SU-DHL-6 (cell line): ENCODE measurements around the gene CEP350.

ENCODE experiments used
- EZH2phosphoT487 ChIP-seq: fragments of 200-600 bp; sonication (generic), shearing (Covaris generic); conservative IDR thresholded peaks from 2 replicates; pipeline ENCODE4 v1.6.1; 2018; ENCODE audit warnings: mild to moderate bottlenecking, antibody characterized with exemption, low read length, moderate library complexity, mixed read lengths
- TF ChIP-seq, protein P1 (sequence below): fragments of 200-600 bp; sonication (generic); IDR thresholded peaks from one replicate; pipeline ENCODE4 v1.5.1; 2017; ENCODE audit warnings: antibody characterized with exemption, mild to moderate bottlenecking, low read length, moderate library complexity; ENCODE audit not compliant: insufficient read depth, poor library complexity, severe bottlenecking

DNA sequence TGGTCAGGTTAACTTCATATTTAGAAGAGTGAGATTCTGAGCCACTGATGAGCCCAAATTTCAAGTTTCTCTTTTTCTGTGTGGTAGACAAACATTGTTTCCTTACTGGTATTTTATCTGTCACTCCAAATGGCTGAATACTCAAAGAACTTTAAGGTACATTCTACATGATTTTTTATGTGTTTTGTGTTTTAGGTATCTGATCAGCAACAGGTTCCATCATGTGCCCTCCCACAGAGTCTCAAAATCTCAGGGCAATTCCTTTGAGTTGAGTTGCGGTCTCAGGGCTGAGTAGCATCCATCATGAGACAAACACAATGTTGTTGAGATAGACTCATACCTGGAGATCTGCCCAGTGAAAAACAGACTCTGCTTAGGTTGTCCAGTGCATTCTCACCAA, 14.7 kb upstream of the CEP350 start:
- TF ChIP-seq, protein P1, sequence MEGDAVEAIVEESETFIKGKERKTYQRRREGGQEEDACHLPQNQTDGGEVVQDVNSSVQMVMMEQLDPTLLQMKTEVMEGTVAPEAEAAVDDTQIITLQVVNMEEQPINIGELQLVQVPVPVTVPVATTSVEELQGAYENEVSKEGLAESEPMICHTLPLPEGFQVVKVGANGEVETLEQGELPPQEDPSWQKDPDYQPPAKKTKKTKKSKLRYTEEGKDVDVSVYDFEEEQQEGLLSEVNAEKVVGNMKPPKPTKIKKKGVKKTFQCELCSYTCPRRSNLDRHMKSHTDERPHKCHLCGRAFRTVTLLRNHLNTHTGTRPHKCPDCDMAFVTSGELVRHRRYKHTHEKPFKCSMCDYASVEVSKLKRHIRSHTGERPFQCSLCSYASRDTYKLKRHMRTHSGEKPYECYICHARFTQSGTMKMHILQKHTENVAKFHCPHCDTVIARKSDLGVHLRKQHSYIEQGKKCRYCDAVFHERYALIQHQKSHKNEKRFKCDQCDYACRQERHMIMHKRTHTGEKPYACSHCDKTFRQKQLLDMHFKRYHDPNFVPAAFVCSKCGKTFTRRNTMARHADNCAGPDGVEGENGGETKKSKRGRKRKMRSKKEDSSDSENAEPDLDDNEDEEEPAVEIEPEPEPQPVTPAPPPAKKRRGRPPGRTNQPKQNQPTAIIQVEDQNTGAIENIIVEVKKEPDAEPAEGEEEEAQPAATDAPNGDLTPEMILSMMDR: no peak
- no peak for TF ChIP-seq EZH2phosphoT487
